T-helper 2 cell treated with Interferon-gamma antibody and Interleukin-4, amounts not matched to agents 100 ng/mL and 5 ng/mL, for 36 hours (primary cell): ENCODE results near the gene CLEC17A. TPM values are rescaled to one million over a fixed set of nuclear protein-coding genes. Genes with fewer than 3 reads are reported as not detected.
"Not testable (repeated sequence)": the region's sequence is repeated elsewhere in the genome, so short reads cannot be mapped to it uniquely, and the experiment has no call there.

ENCODE experiments used
- intact Hi-C: fragments of 100-400 bp; cut with micrococcal nuclease; formaldehyde crosslinking; loops from one replicate; pipeline ENCODE4 v1.15.1; 2023
- total RNA-seq: library from RNA; stranded (reverse); gene quantifications from 2 replicates; pipeline ENCODE4 v1.2.3, GENCODE V29; 2022

CLEC17A gene
- total RNA-seq, 1 donor from 2014 or later, result not detected

- intact Hi-C loops, result no loop called here
Observed at GRCh38 chr19:14577885-14578427, 4.9 kb upstream of the CLEC17A start.

GRCh38 chr19:14580623-14581237, 2.2 kb upstream of the CLEC17A start:
- intact Hi-C loops, result no loop called here

GRCh38 chr19:14584372-14584771, 1.5 kb downstream of the CLEC17A start:
- intact Hi-C loops, result not testable (repeated sequence)

GRCh38 chr19:14585187-14585586, 2.3 kb downstream of the CLEC17A start:
- intact Hi-C loops, result not testable (repeated sequence)

- intact Hi-C loops, result not testable (repeated sequence)
Observed at GRCh38 chr19:14589433-14589832, 6.5 kb downstream of the CLEC17A start.

- intact Hi-C loops, result no loop called here
Observed at GRCh38 chr19:14595558-14595957, 12.7 kb downstream of the CLEC17A start.

GRCh38 chr19:14599548-14600147, 16.8 kb downstream of the CLEC17A start:
- intact Hi-C loops, result no loop called here

GRCh38 chr19:14603990-14604387, 21.1 kb downstream of the CLEC17A start:
- intact Hi-C loops, result no loop called here

- intact Hi-C loops, result no loop called here
Observed at GRCh38 chr19:14606627-14607026, 23.7 kb downstream of the CLEC17A start.

GRCh38 chr19:14611051-14611450, 28.2 kb downstream of the CLEC17A start:
- intact Hi-C loops, result no loop called here

- intact Hi-C loops, result not testable (repeated sequence)
Observed at GRCh38 chr19:14612242-14612641, 29.4 kb downstream of the CLEC17A start.

- intact Hi-C loops, result no loop called here
Observed at GRCh38 chr19:14612657-14613056, 29.8 kb downstream of the CLEC17A start.

- intact Hi-C loops, result not testable (repeated sequence)
Observed at GRCh38 chr19:14613399-14614098, 30.7 kb downstream of the CLEC17A start.

GRCh38 chr19:14614099-14614412, 31.2 kb downstream of the CLEC17A start:
- intact Hi-C loops, result no loop called here

- intact Hi-C loops, result no loop called here
Observed at GRCh38 chr19:14615623-14616022, 32.7 kb downstream of the CLEC17A start.

- intact Hi-C loops, result no loop called here
Observed at GRCh38 chr19:14616407-14616806, 33.5 kb downstream of the CLEC17A start.

- intact Hi-C loops, result no loop called here
Observed at GRCh38 chr19:14619404-14619803, 36.5 kb downstream of the CLEC17A start.

- intact Hi-C loops, result not testable (repeated sequence)
Observed at GRCh38 chr19:14624491-14624890, 41.6 kb downstream of the CLEC17A start.

GRCh38 chr19:14629557-14629956, 46.7 kb downstream of the CLEC17A start:
- intact Hi-C loops, result no loop called here

GRCh38 chr19:14632286-14632685, 49.4 kb downstream of the CLEC17A start:
- intact Hi-C loops, result no loop called here

GRCh38 chr19:14639536-14640277, 56.8 kb downstream of the CLEC17A start:
- intact Hi-C loops, result no loop called here

- intact Hi-C loops, result no loop called here
Observed at GRCh38 chr19:14648506-14648905, 65.6 kb downstream of the CLEC17A start.
